Spinal cord (tissue), 10 donors: Measurements from ENCODE around the gene RB1. TPM values are rescaled to one million over a fixed set of nuclear protein-coding genes. Genes with fewer than 3 reads are reported as not detected.

Experiments
- DNase-seq, 6 donors: peaks; one replicate each; pipeline versions ENCODE4 v3.0.0 to v3.0.0-alpha.2; 2013 to 2015; ENCODE audit warnings: low spot score in 6 of 6, low read depth in 4 of 6
- H3K27ac ChIP-seq: one replicate; pipeline ENCODE4 v1.5.1; 2013; ENCODE audit warnings: low read depth, low read length, control low read depth
- H3K27me3 ChIP-seq: one replicate; pipeline ENCODE4 v1.6.1; 2013; ENCODE audit warnings: low read length; ENCODE audit not compliant: control insufficient read depth, insufficient read depth
- H3K36me3 ChIP-seq: one replicate; pipeline ENCODE4 v1.6.1; 2013; ENCODE audit warnings: low read length; ENCODE audit not compliant: control insufficient read depth, insufficient read depth
- H3K4me1 ChIP-seq: one replicate; pipeline ENCODE4 v1.6.1; 2013; ENCODE audit warnings: low read length; ENCODE audit not compliant: control insufficient read depth, insufficient read depth
- H3K4me3 ChIP-seq: one replicate; pipeline ENCODE4 v1.5.1; 2013; ENCODE audit warnings: low read depth, low read length, control low read depth
- H3K9me3 ChIP-seq: one replicate; pipeline ENCODE4 v1.6.1; 2013; ENCODE audit warnings: low read length; ENCODE audit not compliant: control insufficient read depth, insufficient read depth
- WGBS: methylation state at CpG from one replicate; pipeline ENCODE4 v1.1.5; 2013; ENCODE audit warnings: missing lambda C conversion rate; ENCODE audit not compliant: insufficient coverage; 5-methylcytosine and 5-hydroxymethylcytosine counted together
- long read RNA-seq, 4 donors: transcript quantifications; one replicate each; lab custom pipeline, GENCODE V29; 2026
- polyA plus RNA-seq, 2 donors: library from polyadenylated mRNA; unstranded; fragments of 120-200 nt; gene quantifications; one replicate each; pipeline ENCODE4 v1.2.1, GENCODE V29; 2013; ENCODE audit not compliant: insufficient read length in 2 of 2
- total RNA-seq, 2 donors: library from RNA; depleted of rRNA in 1 of 2; stranded (reverse); fragments of 120-200 nt in 1 of 2; fragments of >200 nt in 1 of 2; gene quantifications; one replicate each; pipeline versions ENCODE4 v1.2.3 to v1.2.4, GENCODE V29; 2013 to 2014
- donor health status: healthy.

RB1 gene
- total RNA-seq (10 to 100 TPM; 51.5 to 99.8 TPM), polyA plus RNA-seq (10 to 100 TPM; 38.0 to 46.4 TPM)
- long read RNA-seq, donor 1, full-length matches to known transcripts: 7 of 7 reads
- long read RNA-seq, donor 1, partial matches to known transcripts: 0 of 7 reads
- long read RNA-seq, donor 1, other reads (novel, unspliced or antisense): 0 of 7 reads
- long read RNA-seq, donor 2, partial matches to known transcripts: 0 of 4 reads
- long read RNA-seq, donor 2, other reads (novel, unspliced or antisense): 0 of 4 reads
- long read RNA-seq, donor 3, partial matches to known transcripts: 18 of 36 reads
- long read RNA-seq, donor 3, other reads (novel, unspliced or antisense): 15 of 36 reads
- long read RNA-seq, donor 4, transcript RB1-204 (3 exons, 1,097 nt): major isoform, 8 of 25 reads
- long read RNA-seq, donor 4, partial matches to known transcripts: 5 of 25 reads
- long read RNA-seq, donor 4, other reads (novel, unspliced or antisense): 12 of 25 reads

DNA sequence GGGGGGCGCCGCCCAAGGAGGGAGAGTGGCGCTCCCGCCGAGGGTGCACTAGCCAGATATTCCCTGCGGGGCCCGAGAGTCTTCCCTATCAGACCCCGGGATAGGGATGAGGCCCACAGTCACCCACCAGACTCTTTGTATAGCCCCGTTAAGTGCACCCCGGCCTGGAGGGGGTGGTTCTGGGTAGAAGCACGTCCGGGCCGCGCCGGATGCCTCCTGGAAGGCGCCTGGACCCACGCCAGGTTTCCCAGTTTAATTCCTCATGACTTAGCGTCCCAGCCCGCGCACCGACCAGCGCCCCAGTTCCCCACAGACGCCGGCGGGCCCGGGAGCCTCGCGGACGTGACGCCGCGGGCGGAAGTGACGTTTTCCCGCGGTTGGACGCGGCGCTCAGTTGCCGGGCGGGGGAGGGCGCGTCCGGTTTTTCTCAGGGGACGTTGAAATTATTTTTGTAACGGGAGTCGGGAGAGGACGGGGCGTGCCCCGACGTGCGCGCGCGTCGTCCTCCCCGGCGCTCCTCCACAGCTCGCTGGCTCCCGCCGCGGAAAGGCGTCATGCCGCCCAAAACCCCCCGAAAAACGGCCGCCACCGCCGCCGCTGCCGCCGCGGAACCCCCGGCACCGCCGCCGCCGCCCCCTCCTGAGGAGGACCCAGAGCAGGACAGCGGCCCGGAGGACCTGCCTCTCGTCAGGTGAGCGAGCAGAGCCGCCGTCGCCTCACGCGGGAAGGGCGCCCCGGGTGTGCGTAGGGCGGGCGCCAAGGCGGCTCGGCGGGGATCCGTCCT, at the start of gene RB1:
RB1 (plus strand) TSS at position 393 of the 784 bp plus-strand sequence; CDS start at position 555, 162 bp downstream.
- WGBS: 0% methylated on average over 92 of the region's 96 CpGs
- Histone ChIP-seq H3K4me1 (peaks cover 4% of the 10 kb centered on the region), H3K36me3 (peaks cover 3% of the 10 kb centered on the region), H3K27ac (peak within 1 kb of the TSS; percentile 98), H3K9me3 (no peaks in the 10 kb centered on the region), H3K4me3 (peak within 1 kb of the TSS; percentile 88), H3K27me3 (no peaks in the 10 kb centered on the region)
- DNase-seq: peak; percentile 69 to 96 (median 78)

DNA sequence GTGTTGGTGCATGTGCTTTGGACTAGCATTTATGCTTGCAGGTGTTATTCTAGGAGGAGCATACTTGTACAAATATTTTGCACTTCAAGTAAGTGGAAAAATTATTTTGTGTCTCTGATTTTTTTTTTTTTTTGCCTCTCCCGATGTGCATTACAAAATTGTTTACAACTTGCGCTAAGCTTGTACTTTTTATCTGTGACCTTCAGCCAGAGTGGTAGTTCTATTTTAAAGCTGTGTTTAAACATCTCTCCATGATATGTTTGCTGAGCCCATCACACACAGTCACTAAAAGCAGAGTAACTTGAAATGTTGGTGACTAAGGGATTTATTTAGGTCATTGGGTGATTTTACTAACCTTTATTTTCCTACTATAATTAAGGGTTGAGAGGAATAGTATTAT, 49.7 kb upstream of the RB1 start:
- DNase-seq: no peak
- Histone ChIP-seq H3K36me3 (peaks cover 8% of the 10 kb centered on the region), H3K4me3 (no peak overlapping the region), H3K4me1 (no peaks in the 10 kb centered on the region), H3K27me3 (no peaks in the 10 kb centered on the region), H3K27ac (no peak overlapping the region), H3K9me3 (no peaks in the 10 kb centered on the region)
- WGBS: no CpG with 5 or more reads among the region's 2 CpGs

GRCh38 chr13:48255090-48255489, 48.5 kb upstream of the RB1 start:
- peaks cover 8% of the 10 kb centered on the region for H3K36me3 ChIP-seq
- no peak overlapping the region for H3K27ac ChIP-seq
- WGBS: 100% methylated on average over 1 of the region's 13 CpGs
- no peaks in the 10 kb centered on the region for H3K9me3 ChIP-seq
- no peaks in the 10 kb centered on the region for H3K4me1 ChIP-seq
- no peaks in the 10 kb centered on the region for H3K27me3 ChIP-seq
- no peak for DNase-seq
- no peak overlapping the region for H3K4me3 ChIP-seq

DNA sequence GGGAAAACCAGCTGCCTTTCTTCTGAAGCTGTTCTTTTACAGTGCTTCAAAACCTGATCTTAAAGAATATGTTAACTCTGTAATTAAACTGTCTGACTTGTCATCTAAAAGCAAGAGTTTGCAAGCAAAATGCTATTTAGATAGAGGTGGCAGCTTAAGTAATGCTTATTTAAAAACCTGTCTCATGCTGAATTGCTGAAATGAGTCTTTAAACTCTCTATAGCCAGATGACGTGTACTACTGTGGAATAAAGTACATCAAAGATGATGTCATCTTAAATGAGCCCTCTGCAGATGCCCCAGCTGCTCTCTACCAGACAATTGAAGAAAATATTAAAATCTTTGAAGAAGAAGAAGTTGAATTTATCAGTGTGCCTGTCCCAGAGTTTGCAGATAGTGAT, 47.6 kb upstream of the RB1 start:
- H3K4me1 ChIP-seq: no peaks in the 10 kb centered on the region
- no CpG with 5 or more reads among the region's 1 CpG for WGBS
- no peak overlapping the region for H3K4me3 ChIP-seq
- no peaks in the 10 kb centered on the region for H3K9me3 ChIP-seq
- H3K27me3 ChIP-seq: no peaks in the 10 kb centered on the region
- H3K27ac ChIP-seq: no peak overlapping the region
- DNase-seq: no peak
- peaks cover 8% of the 10 kb centered on the region for H3K36me3 ChIP-seq

- Histone ChIP-seq H3K4me3 (no peak overlapping the region), H3K27ac (no peak overlapping the region), H3K27me3 (no peaks in the 10 kb centered on the region), H3K9me3 (no peaks in the 10 kb centered on the region), H3K36me3 (peaks cover 8% of the 10 kb centered on the region), H3K4me1 (no peaks in the 10 kb centered on the region)
- DNase-seq: no peak
Observed at GRCh38 chr13:48258002-48258401, 45.5 kb upstream of the RB1 start.

GRCh38 chr13:48258430-48258829, 45.1 kb upstream of the RB1 start:
- Histone ChIP-seq H3K27ac (no peak overlapping the region), H3K36me3 (peaks cover 8% of the 10 kb centered on the region)

GRCh38 chr13:48260970-48261369, 42.6 kb upstream of the RB1 start:
- no peaks in the 10 kb centered on the region for H3K9me3 ChIP-seq
- no CpG with 5 or more reads among the region's 4 CpGs for WGBS
- H3K27me3 ChIP-seq: no peaks in the 10 kb centered on the region
- no peaks in the 10 kb centered on the region for H3K4me1 ChIP-seq
- H3K36me3 ChIP-seq: peaks cover 4% of the 10 kb centered on the region
- H3K4me3 ChIP-seq: no peak overlapping the region
- DNase-seq: no peak
- no peak overlapping the region for H3K27ac ChIP-seq

More at GRCh38 chr13:48258430-48258829, 45.1 kb upstream of the RB1 start:
- Histone ChIP-seq H3K27me3 (no peaks in the 10 kb centered on the region), H3K9me3 (no peaks in the 10 kb centered on the region), H3K4me3 (no peak overlapping the region), H3K4me1 (no peaks in the 10 kb centered on the region)
- DNase-seq: no peak
- no CpG with 5 or more reads among the region's 3 CpGs for WGBS

DNA sequence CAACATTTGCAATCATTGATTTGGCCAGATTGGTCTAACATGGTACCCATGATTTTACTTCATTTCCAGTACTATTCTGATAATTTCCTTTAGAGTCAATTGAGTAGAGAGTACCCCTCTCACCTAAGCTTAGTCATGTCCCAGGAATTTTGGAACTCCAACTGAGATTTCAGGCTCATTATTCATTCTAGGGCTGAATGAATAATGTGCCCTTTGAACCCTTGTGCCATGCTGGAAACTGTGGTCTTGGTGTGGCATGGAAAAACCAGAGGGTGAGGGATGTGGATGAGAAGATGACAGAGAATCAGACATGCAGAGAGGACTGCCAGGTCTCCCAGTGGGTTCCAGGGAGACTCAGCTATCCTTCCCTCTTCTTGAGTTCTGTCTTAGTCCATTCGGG, 40.4 kb upstream of the RB1 start:
- Histone ChIP-seq H3K4me1 (no peaks in the 10 kb centered on the region), H3K36me3 (peaks cover 4% of the 10 kb centered on the region), H3K4me3 (no peak overlapping the region), H3K9me3 (no peaks in the 10 kb centered on the region), H3K27ac (no peak overlapping the region), H3K27me3 (no peaks in the 10 kb centered on the region)
- DNase-seq: no peak
- 100% methylated on average over 1 of the region's 1 CpG for WGBS

GRCh38 chr13:48264058-48264457, 39.5 kb upstream of the RB1 start:
- no peaks in the 10 kb centered on the region for H3K4me1 ChIP-seq
- no peak overlapping the region for H3K4me3 ChIP-seq
- H3K9me3 ChIP-seq: no peaks in the 10 kb centered on the region
- WGBS: 100% methylated on average over 1 of the region's 2 CpGs
- H3K27me3 ChIP-seq: no peaks in the 10 kb centered on the region
- no peak overlapping the region for H3K27ac ChIP-seq
- no peak for DNase-seq
- H3K36me3 ChIP-seq: peaks cover 4% of the 10 kb centered on the region
